Measurements from ENCODE around the gene WDR20.

WDR20 gene

DNA sequence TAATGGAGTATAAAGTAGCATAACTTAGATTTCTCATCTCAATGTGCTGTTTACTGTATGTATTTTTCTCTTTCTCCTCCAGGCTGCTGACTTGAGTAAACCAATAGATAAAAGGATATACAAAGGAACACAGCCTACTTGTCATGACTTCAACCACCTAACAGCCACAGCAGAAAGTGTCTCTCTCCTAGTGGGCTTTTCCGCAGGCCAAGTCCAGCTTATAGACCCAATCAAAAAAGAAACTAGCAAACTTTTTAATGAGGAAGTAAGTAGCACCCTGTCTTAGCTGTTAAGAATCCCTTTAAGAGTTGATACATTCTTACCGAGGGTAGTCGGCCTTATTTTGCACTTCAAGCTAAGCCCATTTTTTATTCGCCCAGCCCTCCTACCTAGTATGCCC lies 55.2 kb downstream of the WDR20 start:
- TF ChIP-seq ZFX (IDR thresholded peaks at IDR 0.05): no peak
- TF ChIP-seq, protein P1, sequence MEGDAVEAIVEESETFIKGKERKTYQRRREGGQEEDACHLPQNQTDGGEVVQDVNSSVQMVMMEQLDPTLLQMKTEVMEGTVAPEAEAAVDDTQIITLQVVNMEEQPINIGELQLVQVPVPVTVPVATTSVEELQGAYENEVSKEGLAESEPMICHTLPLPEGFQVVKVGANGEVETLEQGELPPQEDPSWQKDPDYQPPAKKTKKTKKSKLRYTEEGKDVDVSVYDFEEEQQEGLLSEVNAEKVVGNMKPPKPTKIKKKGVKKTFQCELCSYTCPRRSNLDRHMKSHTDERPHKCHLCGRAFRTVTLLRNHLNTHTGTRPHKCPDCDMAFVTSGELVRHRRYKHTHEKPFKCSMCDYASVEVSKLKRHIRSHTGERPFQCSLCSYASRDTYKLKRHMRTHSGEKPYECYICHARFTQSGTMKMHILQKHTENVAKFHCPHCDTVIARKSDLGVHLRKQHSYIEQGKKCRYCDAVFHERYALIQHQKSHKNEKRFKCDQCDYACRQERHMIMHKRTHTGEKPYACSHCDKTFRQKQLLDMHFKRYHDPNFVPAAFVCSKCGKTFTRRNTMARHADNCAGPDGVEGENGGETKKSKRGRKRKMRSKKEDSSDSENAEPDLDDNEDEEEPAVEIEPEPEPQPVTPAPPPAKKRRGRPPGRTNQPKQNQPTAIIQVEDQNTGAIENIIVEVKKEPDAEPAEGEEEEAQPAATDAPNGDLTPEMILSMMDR (conservative IDR thresholded peaks at IDR 0.05): no peak
- no peak overlapping the region for H3K27ac ChIP-seq

DNA sequence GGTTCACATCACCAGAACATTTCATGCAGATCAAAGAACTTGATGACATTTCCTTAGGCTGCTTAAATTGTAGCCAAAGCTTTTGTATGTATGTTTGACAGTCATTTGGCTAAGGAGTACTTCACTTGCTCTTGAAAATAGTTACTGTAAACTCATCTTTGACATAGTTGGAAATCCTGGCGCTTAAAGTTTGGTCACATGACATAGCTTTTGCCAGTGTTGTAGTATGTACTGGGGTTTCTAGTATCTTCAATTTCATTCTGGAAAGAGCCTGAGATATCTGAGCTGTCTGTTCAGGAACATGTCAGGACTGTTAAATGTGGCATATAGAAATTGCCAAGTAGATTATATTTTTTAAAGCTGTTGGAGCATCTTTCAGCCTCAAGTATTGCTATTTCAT lies 55.7 kb downstream of the WDR20 start:
- no peak for TF ChIP-seq ZFX (IDR thresholded peaks at IDR 0.05)
- TF ChIP-seq, protein P1 (conservative IDR thresholded peaks at IDR 0.05): no peak
- H3K27ac ChIP-seq: no peak overlapping the region

DNA sequence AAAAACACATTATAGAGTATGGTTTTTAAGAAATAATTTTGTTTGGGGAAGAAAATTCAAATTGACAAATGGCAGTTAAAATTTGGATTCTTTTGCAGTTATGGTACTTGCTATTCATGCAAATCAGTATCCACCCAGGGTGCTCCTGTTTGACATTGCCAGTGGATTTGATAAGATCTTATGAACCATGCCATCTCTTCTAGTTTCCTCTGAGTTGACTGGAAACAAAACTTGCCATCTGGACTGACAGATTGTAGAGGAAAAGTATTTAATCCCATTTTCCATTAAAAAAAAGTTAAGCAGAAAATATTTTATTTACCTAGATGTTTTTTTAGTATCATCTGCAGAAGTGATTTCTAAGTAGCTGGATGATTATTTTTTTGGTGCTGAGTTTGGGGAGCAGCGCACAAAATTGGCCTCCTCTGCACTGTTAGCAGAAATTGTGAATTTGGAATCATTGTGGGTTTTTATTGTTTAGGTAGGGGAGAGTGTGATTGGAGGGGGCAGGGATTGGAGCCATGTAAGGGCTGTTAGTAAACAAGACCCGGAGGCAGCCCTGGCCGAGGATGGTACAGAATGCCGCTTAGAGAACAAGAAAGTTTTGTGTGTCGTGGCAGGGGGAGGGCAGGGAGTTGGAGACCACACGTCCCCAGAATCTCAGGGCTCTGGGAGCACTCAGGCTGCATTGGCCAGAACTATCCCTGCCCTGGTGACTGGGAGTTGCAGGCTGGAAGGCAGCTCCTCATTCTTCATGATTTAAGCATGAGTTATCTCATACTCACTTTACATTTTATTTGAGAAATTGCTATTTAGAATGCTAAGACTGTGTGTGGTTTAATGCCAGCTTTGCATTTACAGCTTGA lies 56.6 kb downstream of the WDR20 start:
- no peak overlapping the region for H3K27ac ChIP-seq

DNA sequence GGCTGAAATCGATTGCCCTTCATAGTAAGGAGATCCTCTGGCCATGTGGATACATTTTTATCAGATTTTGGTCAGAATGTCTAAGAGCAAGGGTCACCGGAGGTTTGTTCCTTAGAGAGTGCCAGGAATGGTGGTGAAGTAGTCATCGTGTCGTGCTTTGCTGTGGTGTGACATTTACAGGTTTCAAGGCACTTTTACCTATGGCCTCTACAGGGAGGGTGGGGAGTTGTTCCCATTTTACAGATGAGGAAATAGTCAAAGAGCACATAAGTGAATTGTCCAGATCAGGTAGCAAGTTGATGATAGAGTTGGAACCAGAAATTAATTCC lies 57.2 kb downstream of the WDR20 start:
- no peak overlapping the region for H3K27ac ChIP-seq
- no peak for TF ChIP-seq ZFX (IDR thresholded peaks at IDR 0.05)
- TF ChIP-seq, protein P1 (conservative IDR thresholded peaks at IDR 0.05): no peak

More for the DNA sequence above, 56.6 kb downstream of the WDR20 start:
- TF ChIP-seq ZFX (IDR thresholded peaks at IDR 0.05): no peak
- TF ChIP-seq, protein P1 (conservative IDR thresholded peaks at IDR 0.05): no peak

DNA sequence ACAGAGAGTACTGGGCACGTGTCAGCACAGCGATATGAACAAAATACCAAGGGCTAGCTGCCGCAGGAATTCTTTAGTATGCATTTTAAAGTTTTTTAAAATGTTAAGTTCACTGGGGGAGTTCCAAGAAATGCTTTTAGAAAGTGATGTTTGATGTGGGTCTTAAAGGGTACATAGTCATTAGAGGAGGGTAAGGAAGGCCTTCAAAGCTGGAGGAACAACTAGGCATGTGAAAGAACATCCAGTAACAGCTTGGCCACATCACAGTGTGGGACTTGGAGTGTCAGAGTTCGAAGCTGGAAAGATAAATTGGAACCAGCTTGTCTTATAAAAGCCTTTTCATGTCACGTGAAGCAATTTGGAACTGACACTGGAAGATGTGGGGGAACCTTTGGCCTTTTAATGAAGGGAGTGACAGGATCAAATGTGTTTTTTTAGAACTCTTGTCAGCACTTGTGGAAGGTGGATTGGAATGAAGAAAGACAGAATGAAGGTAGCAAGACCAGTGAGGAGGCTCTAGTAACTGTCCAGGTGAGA lies 57.7 kb downstream of the WDR20 start:
- no peak for TF ChIP-seq ZFX (IDR thresholded peaks at IDR 0.05)
- TF ChIP-seq, protein P1 (conservative IDR thresholded peaks at IDR 0.05): no peak
- H3K27ac ChIP-seq: no peak overlapping the region

DNA sequence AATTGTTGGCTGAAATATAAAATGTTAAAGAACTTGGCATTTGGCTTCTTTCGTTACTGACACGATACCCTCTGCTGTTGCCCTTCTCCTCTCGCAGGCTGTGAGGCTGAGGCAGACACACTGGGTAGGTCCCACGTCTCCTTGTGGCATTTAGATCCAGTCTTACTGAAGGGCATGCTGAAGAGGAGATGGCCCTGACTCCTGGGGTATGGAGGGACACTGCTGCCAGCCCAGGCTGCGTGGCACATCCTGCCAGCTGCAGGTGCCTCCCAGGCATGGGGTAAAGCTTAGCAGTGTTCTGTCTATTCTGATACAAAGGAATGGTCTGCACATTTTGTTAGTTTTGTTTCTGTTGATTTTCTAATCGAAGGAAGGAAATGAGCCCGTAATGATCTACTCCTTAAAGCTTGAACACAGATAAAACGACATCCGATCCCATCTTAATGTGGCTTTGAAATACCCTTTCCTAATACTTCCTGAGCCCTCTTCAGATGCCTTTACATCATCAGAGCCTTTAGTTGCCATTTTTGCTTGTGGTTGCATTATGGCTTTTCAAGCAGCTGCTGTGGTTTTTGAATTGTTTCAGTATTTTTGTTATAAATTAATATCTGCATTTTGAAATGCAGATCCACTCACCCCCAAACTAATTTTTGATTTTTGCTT lies 61.1 kb downstream of the WDR20 start:
- no peak overlapping the region for H3K27ac ChIP-seq
- TF ChIP-seq ZFX (IDR thresholded peaks at IDR 0.05): no peak
- TF ChIP-seq, protein P1 (conservative IDR thresholded peaks at IDR 0.05): no peak

DNA sequence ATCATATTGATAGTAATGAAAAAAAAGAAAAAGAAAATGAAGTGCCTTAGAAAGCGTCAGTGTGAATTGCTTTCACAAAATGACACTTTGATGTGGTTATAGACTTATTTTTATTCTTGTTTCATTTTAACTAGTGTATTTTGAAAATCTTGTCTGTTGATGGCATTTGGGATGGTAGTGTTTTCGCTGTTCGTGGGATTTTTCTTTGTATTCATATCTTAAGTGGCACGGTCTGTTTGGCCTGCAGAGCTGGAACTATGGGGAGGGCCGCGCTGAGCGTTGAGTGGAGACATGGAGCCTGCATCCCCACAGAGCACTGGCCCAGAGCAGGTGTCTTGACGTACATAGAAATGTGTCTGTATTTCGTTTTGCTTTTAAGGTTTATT lies 61.6 kb downstream of the WDR20 start:
- no peak overlapping the region for H3K27ac ChIP-seq
- TF ChIP-seq ZFX (IDR thresholded peaks at IDR 0.05): no peak
- TF ChIP-seq, protein P1 (conservative IDR thresholded peaks at IDR 0.05): no peak

All from C4-2B (cell line).